DMS 273 (cell line): Measurements from ENCODE around the gene IP6K3.

ENCODE experiments used
- DNase-seq: peaks from one replicate; lab custom pipeline; 2025; ENCODE audit not compliant: unreplicated experiment; lab: John Stamatoyannopoulos, UW

IP6K3 gene

GRCh38 chr6:33746651-33747100 lies at the start of gene IP6K3:
TSS of gene IP6K3 (minus strand) at chr6:33746905. CDS start at chr6:33735476, 11,429 bp downstream.
- DNase-seq, result peak; percentile 70

GRCh38 chr6:33794910-33795623 lies 48.4 kb upstream of the IP6K3 start:
- DNase-seq, result peak; percentile 31

GRCh38 chr6:33792981-33793380 lies 46.3 kb upstream of the IP6K3 start:
- no peak for DNase-seq

GRCh38 chr6:33791620-33792019 lies 44.9 kb upstream of the IP6K3 start:
- DNase-seq, result no peak

GRCh38 chr6:33790910-33791309 lies 44.2 kb upstream of the IP6K3 start:
- DNase-seq, result no peak

GRCh38 chr6:33790379-33790778 lies 43.7 kb upstream of the IP6K3 start:
- no peak for DNase-seq

GRCh38 chr6:33789550-33789895 lies 42.8 kb upstream of the IP6K3 start:
- no peak for DNase-seq

GRCh38 chr6:33788694-33789549 lies 42.2 kb upstream of the IP6K3 start, which contains the start of gene LEMD2:
TSS of gene LEMD2 (minus strand) at chr6:33789130. CDS start at chr6:33789116, 14 bp downstream.
- peak; percentile 97 for DNase-seq

GRCh38 chr6:33787954-33788693 lies 41.4 kb upstream of the IP6K3 start:
- DNase-seq, result peak; percentile 75

- no peak for DNase-seq
Measured at GRCh38 chr6:33787346-33787953, 40.7 kb upstream of the IP6K3 start.

- DNase-seq, result no peak
Measured at GRCh38 chr6:33786736-33787135, 40.0 kb upstream of the IP6K3 start.

- no peak for DNase-seq
Measured at GRCh38 chr6:33785778-33786177, 39.1 kb upstream of the IP6K3 start.

GRCh38 chr6:33784787-33785186 lies 38.1 kb upstream of the IP6K3 start:
- DNase-seq, result no peak

- no peak for DNase-seq
Measured at GRCh38 chr6:33783781-33784520, 37.2 kb upstream of the IP6K3 start.

- DNase-seq, result no peak
Measured at GRCh38 chr6:33782561-33782960, 35.9 kb upstream of the IP6K3 start.

GRCh38 chr6:33781131-33781975 lies 34.6 kb upstream of the IP6K3 start:
- DNase-seq, result no peak

- DNase-seq, result no peak
Measured at GRCh38 chr6:33779895-33780294, 33.2 kb upstream of the IP6K3 start.

GRCh38 chr6:33779290-33779689 lies 32.6 kb upstream of the IP6K3 start:
- DNase-seq, result peak; percentile 32

GRCh38 chr6:33778444-33779121 lies 31.9 kb upstream of the IP6K3 start:
- DNase-seq, result no peak
